WERI-Rb-1 (cell line): ENCODE data around the gene HDGFL1.

Experiments
- DNase-seq: peaks from one replicate; pipeline ENCODE4 v3.0.0-alpha.2; 2020
- H3K27ac ChIP-seq: fragments of 250-450 bp; sonication (Bioruptor Pico); 2 replicates; pipeline ENCODE4 v1.5.1; 2020; ENCODE audit warnings: mild to moderate bottlenecking, moderate library complexity
- H3K27me3 ChIP-seq: fragments of 250-450 bp; sonication (Bioruptor Pico); 2 replicates; pipeline ENCODE4 v1.5.1; 2021; ENCODE audit warnings: mild to moderate bottlenecking, low read depth, moderate library complexity; ENCODE audit not compliant: insufficient read depth, severe bottlenecking
- H3K36me3 ChIP-seq: fragments of 250-450 bp; sonication (Bioruptor Pico); 2 replicates; pipeline ENCODE4 v1.5.1; 2020; ENCODE audit warnings: mild to moderate bottlenecking, moderate library complexity
- H3K4me3 ChIP-seq: 2 replicates; pipeline ENCODE4 v1.5.1; 2011; ENCODE audit warnings: low read depth, mild to moderate bottlenecking, control low read depth, low read length
- H3K9me3 ChIP-seq: fragments of 250-450 bp; sonication (Bioruptor Pico); 2 replicates; pipeline ENCODE4 v1.5.1; 2021; ENCODE audit warnings: mild to moderate bottlenecking, moderate library complexity; ENCODE audit not compliant: severe bottlenecking
- CTCF ChIP-seq: IDR thresholded peaks from 2 replicates; pipeline ENCODE4 v1.5.1; 2011; ENCODE audit warnings: low read depth, mild to moderate bottlenecking, control low read depth, inconsistent platforms, low read length

Gene HDGFL1

GRCh38 chr6:22569281-22570184, at the start of gene HDGFL1:
TSS of gene HDGFL1 (plus strand) at chr6:22569566. CDS start at chr6:22569576, 10 bp downstream.
- DNase-seq: no peak
- Histone ChIP-seq H3K9me3 (no peaks in the 10 kb centered on the region), H3K27ac (no peak within 1 kb of the TSS), H3K27me3 (no peaks in the 10 kb centered on the region), H3K36me3 (no peaks in the 10 kb centered on the region), H3K4me3 (no peak within 1 kb of the TSS)
- no peak for TF ChIP-seq CTCF

GRCh38 chr6:22521035-22521434, 48.3 kb upstream of the HDGFL1 start:
- H3K4me3 ChIP-seq: no peak overlapping the region
- no peak for DNase-seq
- no peak for TF ChIP-seq CTCF
- H3K36me3 ChIP-seq: no peaks in the 10 kb centered on the region
- H3K27ac ChIP-seq: no peak overlapping the region
- no peaks in the 10 kb centered on the region for H3K27me3 ChIP-seq
- H3K9me3 ChIP-seq: no peaks in the 10 kb centered on the region

GRCh38 chr6:22526736-22527135, 42.6 kb upstream of the HDGFL1 start:
- no peak for TF ChIP-seq CTCF
- Histone ChIP-seq H3K9me3 (no peaks in the 10 kb centered on the region), H3K4me3 (no peak overlapping the region), H3K27ac (no peak overlapping the region), H3K36me3 (no peaks in the 10 kb centered on the region), H3K27me3 (no peaks in the 10 kb centered on the region)
- DNase-seq: no peak

- Histone ChIP-seq H3K27me3 (no peaks in the 10 kb centered on the region), H3K27ac (no peak overlapping the region), H3K36me3 (no peaks in the 10 kb centered on the region), H3K4me3 (no peak overlapping the region), H3K9me3 (no peaks in the 10 kb centered on the region)
- no peak for TF ChIP-seq CTCF
- no peak for DNase-seq
Observed at GRCh38 chr6:22529866-22530265, 39.5 kb upstream of the HDGFL1 start.

GRCh38 chr6:22530506-22530905, 38.9 kb upstream of the HDGFL1 start:
- no peak overlapping the region for H3K27ac ChIP-seq
- no peak for TF ChIP-seq CTCF
- no peak for DNase-seq
- H3K36me3 ChIP-seq: no peaks in the 10 kb centered on the region
- H3K9me3 ChIP-seq: no peaks in the 10 kb centered on the region
- H3K4me3 ChIP-seq: no peak overlapping the region
- no peaks in the 10 kb centered on the region for H3K27me3 ChIP-seq
